ENCODE results near the gene TRIO. TPM values are rescaled to one million over a fixed set of nuclear protein-coding genes. Genes with fewer than 3 reads are reported as not detected.

TRIO gene
- total RNA-seq, 2 experiments from 2014 or later: 6.0 to 6.6 TPM

DNA sequence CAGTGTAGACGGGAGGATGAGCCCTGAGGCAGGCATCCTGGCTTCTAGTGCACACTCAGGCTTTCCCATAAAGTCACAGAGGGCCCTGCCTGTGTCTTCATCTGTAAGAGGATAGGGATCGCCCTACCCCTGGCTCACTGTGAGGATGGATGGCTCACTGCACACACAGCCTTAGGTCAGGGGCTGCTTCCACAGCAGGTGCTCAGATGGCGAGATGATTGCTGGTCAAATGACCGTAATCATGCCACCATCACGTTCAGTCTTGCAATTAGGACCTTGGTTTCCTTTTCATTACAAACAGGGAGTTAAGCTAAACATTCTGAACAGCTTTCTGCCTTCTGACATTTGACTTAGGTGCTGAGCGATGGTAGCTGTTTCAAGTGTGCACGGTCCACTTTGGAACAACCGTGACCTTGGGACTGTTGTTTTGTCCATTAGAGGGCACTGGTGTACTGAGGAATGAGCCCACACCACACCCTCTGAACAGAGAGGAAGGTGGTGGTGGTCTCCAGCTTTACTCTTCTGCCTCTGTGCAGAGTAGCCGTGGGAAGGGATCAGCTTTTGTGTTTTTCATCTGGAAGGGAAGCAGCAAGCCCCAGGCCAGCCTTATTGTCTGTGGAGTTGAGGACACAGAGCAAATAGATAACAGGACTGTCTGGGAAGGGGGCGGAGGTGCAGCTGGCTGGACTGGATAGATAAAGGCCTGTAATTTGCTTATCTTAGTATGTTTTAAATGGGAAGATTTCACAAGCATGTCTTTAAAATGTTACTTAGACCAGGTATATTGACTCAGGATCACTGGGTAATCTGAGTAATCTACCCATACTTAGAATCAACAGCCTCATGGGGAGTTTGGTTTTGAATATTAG is 183.1 kb downstream of the TRIO start:
- no peak overlapping the region for H3K4me3 Mint-ChIP-seq
- ChIA-PET POLR2A (no interaction called here), CTCF (interaction anchor here (0.5 to 1.3 kb wide), 3 partner anchors 319 to 324 kb away, joined by 3 read pairs; no protein-coding TSS in a partner anchor)
- intact Hi-C loops (cut with micrococcal nuclease): no loop called here
- H3K27me3 Mint-ChIP-seq: no peaks in the 10 kb centered on the region
- no peak overlapping the region for H3K27ac Mint-ChIP-seq
- no peak for DNase-seq
- H3K36me3 Mint-ChIP-seq: no peaks in the 10 kb centered on the region
- peaks cover 3% of the 10 kb centered on the region for H3K9me3 Mint-ChIP-seq
- peaks cover 3% of the 10 kb centered on the region for H3K4me1 Mint-ChIP-seq (ENCODE audit: low read depth)

DNA sequence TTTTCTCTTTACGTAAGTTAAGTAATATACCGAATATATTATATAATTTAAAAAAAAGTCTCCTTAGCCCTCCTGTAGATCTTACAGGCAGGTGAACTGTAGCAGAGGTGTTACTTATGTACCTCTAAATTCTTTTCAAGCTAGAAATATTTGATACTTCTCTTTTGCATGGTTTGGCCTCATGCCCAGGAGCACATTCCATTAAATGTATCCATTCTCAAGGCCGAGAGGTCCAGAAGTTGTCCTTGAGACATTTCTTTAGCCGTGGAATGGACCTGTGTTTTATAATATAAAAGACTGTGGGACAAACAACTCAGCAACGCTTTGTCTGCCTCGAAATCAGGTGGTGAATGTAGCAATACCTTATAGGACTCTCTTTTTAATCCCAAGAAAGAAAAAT is 184.5 kb downstream of the TRIO start:
- POLR2A ChIA-PET: no interaction called here
- no peak for DNase-seq
- no peaks in the 10 kb centered on the region for H3K36me3 Mint-ChIP-seq
- H3K4me3 Mint-ChIP-seq: no peak overlapping the region
- intact Hi-C loops (cut with micrococcal nuclease): no loop called here
- peaks cover 4% of the 10 kb centered on the region for H3K4me1 Mint-ChIP-seq (ENCODE audit: low read depth)
- no peak overlapping the region for H3K27ac Mint-ChIP-seq
- CTCF ChIA-PET: no interaction called here
- no peaks in the 10 kb centered on the region for H3K9me3 Mint-ChIP-seq
- no peaks in the 10 kb centered on the region for H3K27me3 Mint-ChIP-seq

DNA sequence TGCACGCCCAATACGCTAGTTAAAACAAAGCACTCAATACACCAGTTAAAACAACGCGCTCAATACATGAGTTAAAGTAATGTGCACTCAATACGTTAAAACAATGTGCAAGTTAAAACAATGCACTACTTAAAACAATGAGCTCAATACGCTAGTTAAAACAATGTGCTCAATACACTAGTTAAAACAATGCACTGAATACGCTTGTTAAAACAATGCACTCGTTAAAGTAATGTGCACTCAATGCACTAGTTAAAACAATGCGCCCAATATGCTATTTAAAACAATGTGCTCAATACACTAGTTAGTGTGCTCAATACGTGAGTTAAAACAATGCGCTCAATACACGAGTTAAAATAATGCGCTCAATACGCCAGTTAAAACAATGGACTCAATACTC is 185.0 kb downstream of the TRIO start:
- Mint-ChIP-seq H3K36me3 (no peaks in the 10 kb centered on the region), H3K4me1 (ENCODE audit: low read depth) (peaks cover 4% of the 10 kb centered on the region), H3K27me3 (no peaks in the 10 kb centered on the region), H3K27ac (no peak overlapping the region), H3K4me3 (no peak overlapping the region), H3K9me3 (no peaks in the 10 kb centered on the region)
- POLR2A ChIA-PET: no interaction called here
- no peak for DNase-seq
- intact Hi-C loops (cut with micrococcal nuclease): no loop called here
- CTCF ChIA-PET: interaction anchor here (0.7 kb wide), 1 partner anchor 11 kb away, joined by 3 read pairs; no protein-coding TSS in a partner anchor

DNA sequence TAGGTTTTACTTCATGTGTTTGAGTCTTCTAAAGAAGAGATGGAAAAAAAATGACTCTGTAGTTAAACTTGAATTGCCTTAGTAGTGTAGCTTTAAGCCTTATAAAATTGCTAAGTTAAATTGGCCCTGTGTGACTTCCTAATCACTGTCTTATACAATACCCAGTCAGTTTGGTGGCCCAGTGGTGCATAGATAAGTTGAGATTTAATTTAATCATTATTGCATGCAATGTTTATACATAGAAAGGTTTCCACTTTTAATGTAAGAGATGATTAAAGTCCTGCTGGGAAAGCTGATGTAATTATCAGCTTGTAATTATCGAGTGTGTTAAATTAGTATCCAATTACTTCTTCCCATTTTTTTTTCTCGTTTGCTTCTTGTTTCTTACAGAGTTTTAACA is 187.1 kb downstream of the TRIO start:
- H3K4me3 Mint-ChIP-seq: no peak overlapping the region
- CTCF ChIA-PET: interaction anchor here (0.6 kb wide), 1 partner anchor 317 kb away, joined by 3 read pairs; no protein-coding TSS in a partner anchor
- H3K36me3 Mint-ChIP-seq: no peaks in the 10 kb centered on the region
- peaks cover 4% of the 10 kb centered on the region for H3K4me1 Mint-ChIP-seq (ENCODE audit: low read depth)
- H3K27ac Mint-ChIP-seq: no peak overlapping the region
- POLR2A ChIA-PET: no interaction called here
- no peaks in the 10 kb centered on the region for H3K9me3 Mint-ChIP-seq
- intact Hi-C loops (cut with micrococcal nuclease): no loop called here
- no peak for DNase-seq
- H3K27me3 Mint-ChIP-seq: no peaks in the 10 kb centered on the region

DNA sequence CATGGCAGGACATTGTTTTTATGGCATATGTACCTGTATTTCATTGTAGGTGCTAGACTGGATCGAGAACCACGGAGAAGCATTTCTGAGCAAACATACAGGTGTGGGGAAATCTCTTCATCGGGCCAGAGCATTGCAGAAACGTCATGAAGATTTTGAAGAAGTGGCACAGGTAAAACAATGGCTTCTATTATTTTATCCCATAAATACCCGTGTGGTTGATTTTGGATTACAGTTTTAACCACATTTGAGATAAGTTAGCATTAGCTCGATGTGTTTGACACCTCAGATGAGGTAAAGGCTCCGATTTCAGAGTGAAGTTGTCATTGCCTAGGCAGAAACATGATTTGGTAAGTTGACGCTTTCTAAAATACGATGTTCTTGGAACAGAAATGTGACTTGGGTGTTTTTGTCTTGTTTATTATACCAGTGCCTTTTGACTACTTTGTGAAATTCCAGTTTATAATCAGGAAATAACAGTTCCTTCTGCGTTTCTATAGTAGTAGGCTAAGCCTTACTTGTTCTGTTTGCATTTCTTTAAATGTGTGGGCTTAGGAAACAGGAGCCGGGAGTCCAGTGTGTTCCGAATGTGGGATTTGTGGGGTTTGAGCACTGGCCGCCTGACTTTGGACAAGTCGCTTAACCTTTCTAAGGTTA is 187.7 kb downstream of the TRIO start:
- H3K9me3 Mint-ChIP-seq: no peaks in the 10 kb centered on the region
- no peaks in the 10 kb centered on the region for H3K36me3 Mint-ChIP-seq
- POLR2A ChIA-PET: no interaction called here
- no peak overlapping the region for H3K4me3 Mint-ChIP-seq
- peaks cover 4% of the 10 kb centered on the region for H3K4me1 Mint-ChIP-seq (ENCODE audit: low read depth)
- no peak overlapping the region for H3K27ac Mint-ChIP-seq
- DNase-seq: no peak
- no peaks in the 10 kb centered on the region for H3K27me3 Mint-ChIP-seq
- intact Hi-C loops (cut with micrococcal nuclease): no loop called here
- CTCF ChIA-PET: no interaction called here

DNA sequence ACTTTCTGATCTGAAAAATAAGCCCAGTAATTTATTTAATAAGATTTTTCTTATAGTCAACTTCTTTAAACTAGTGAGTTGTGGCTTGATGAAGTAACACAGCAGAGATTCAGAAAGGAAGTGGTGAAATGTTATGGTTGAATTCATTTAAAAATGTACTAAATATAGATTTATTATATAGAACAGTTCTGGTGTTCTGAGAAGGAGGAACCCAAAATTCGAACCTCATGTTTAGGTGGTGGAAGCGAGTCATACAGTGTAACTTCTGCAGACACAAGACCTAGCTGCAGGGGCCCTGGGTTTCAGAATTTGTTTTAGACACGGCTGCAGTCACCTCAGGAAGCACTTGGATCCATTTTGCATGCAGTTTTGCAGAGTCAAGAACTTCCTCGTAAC is 188.2 kb downstream of the TRIO start:
- Mint-ChIP-seq H3K27me3 (no peaks in the 10 kb centered on the region), H3K36me3 (no peaks in the 10 kb centered on the region), H3K4me1 (ENCODE audit: low read depth) (peaks cover 4% of the 10 kb centered on the region), H3K4me3 (no peak overlapping the region), H3K27ac (no peak overlapping the region), H3K9me3 (no peaks in the 10 kb centered on the region)
- intact Hi-C loops (cut with micrococcal nuclease): no loop called here
- DNase-seq: no peak
- POLR2A ChIA-PET: no interaction called here
- CTCF ChIA-PET: no interaction called here

DNA sequence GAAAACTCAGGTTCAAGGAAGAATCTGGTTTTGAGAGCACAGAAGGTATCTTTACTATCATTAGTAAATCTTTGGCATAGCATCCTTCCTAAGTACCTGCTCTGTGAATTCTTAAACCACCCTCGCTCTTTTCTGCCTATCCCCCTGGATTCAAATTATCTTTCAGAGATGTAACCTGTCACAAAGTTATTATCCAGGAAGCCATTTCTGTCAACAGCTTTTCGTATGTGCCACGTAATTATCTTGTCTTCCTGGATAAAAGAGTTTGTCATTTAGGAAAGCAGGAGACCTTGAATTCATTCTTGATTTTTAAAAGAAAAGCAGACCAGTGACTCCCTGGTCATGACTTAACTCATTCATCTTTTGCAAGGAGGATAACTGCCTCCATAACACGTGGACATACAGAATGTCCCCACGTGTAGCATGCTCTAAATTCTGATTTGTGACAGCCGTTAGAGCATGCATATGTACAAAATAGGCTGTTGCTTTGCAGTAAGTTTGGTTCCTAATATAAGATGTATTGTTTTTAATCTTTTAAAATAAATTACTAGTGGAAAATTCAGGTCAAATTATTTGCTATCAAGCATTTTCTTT is 189.0 kb downstream of the TRIO start:
- DNase-seq: no peak
- intact Hi-C loops (cut with micrococcal nuclease): no loop called here
- CTCF ChIA-PET: no interaction called here
- Mint-ChIP-seq H3K27ac (no peak overlapping the region), H3K9me3 (no peaks in the 10 kb centered on the region), H3K4me3 (no peak overlapping the region), H3K4me1 (ENCODE audit: low read depth) (peaks cover 4% of the 10 kb centered on the region), H3K27me3 (no peaks in the 10 kb centered on the region), H3K36me3 (no peaks in the 10 kb centered on the region)
- POLR2A ChIA-PET: no interaction called here

DNA sequence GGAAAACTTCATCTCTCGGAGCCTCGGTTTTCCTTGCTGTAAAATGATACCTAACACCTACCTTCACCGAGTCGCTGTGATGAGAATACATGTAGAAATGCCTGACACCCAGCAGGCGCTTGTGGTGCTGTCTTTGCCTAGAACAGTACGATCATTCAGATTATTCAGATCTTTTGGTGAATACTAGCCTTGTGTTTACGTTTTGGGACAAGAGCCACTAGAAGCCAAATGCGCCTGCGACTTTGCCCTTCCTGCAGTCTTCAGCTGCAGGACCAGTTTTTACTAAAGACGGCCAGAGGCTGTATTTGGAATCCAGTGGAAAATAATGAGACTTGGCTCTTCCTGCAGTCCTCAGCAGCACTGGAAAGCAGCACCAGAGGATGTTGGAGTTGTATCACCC is 189.6 kb downstream of the TRIO start:
- no peak overlapping the region for H3K27ac Mint-ChIP-seq
- intact Hi-C loops (cut with micrococcal nuclease): no loop called here
- no peaks in the 10 kb centered on the region for H3K27me3 Mint-ChIP-seq
- DNase-seq: no peak
- ChIA-PET POLR2A (no interaction called here), CTCF (no interaction called here)
- H3K9me3 Mint-ChIP-seq: no peaks in the 10 kb centered on the region
- no peaks in the 10 kb centered on the region for H3K36me3 Mint-ChIP-seq
- H3K4me3 Mint-ChIP-seq: no peak overlapping the region
- peaks cover 4% of the 10 kb centered on the region for H3K4me1 Mint-ChIP-seq (ENCODE audit: low read depth)

DNA sequence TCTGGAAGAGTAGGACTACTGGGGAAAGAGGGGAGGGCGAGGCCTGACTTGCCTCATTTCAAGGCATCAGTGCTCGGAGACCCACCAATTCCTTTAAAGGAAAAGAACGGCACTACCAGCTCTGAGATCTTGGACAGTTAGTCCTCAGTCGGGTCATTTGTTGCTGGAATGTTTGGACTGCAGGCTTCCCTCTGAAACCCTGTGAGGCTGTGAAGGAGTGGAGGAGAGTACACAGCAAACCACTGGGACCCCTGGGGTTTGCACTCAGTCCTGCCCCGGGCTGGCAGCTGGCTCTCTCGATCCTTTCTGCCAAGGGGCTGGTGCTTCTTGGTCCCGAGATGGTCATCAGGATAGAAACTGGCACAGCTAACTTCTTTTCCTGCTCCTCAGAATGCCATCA is 194.5 kb downstream of the TRIO start:
- CTCF ChIA-PET: interaction anchor here (1.3 to 2.7 kb wide), 2 partner anchors 14 to 311 kb away, joined by 6 to 10 read pairs; no protein-coding TSS in a partner anchor
- POLR2A ChIA-PET: no interaction called here
- Mint-ChIP-seq H3K27ac (no peak overlapping the region), H3K9me3 (no peaks in the 10 kb centered on the region), H3K36me3 (no peaks in the 10 kb centered on the region), H3K4me1 (ENCODE audit: low read depth) (no peaks in the 10 kb centered on the region), H3K27me3 (no peaks in the 10 kb centered on the region), H3K4me3 (no peak overlapping the region)
- intact Hi-C loops (cut with micrococcal nuclease): no loop called here
- DNase-seq: no peak

DNA sequence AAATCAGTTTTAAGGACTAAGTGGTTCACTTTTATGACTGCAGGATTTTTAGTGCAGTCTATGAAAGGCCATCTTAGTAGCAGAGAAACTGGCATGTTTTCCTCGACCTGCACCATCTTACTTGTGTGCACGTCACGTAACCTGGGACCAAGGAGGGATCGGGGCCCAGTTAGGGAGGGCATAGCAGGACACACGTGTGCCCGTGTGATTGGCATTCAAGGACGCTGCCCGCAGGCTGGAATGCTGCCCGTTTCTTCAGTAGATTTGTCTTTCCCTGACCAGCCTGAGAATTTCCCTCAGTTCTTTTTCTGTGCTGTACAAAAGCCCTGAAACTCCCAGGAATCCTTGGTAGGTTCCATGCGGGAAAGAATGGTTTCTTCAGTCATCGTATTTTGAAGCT is 196.3 kb downstream of the TRIO start:
- Mint-ChIP-seq H3K4me3 (no peak overlapping the region), H3K27me3 (peaks cover 6% of the 10 kb centered on the region), H3K4me1 (ENCODE audit: low read depth) (no peaks in the 10 kb centered on the region), H3K36me3 (no peaks in the 10 kb centered on the region), H3K27ac (no peak overlapping the region), H3K9me3 (no peaks in the 10 kb centered on the region)
- ChIA-PET POLR2A (no interaction called here), CTCF (interaction anchor here (1.0 to 2.2 kb wide), 3 partner anchors 11 to 15 kb away, joined by 3 to 8 read pairs (median 3); no protein-coding TSS in a partner anchor)
- intact Hi-C loops (cut with micrococcal nuclease): no loop called here
- no peak for DNase-seq

DNA sequence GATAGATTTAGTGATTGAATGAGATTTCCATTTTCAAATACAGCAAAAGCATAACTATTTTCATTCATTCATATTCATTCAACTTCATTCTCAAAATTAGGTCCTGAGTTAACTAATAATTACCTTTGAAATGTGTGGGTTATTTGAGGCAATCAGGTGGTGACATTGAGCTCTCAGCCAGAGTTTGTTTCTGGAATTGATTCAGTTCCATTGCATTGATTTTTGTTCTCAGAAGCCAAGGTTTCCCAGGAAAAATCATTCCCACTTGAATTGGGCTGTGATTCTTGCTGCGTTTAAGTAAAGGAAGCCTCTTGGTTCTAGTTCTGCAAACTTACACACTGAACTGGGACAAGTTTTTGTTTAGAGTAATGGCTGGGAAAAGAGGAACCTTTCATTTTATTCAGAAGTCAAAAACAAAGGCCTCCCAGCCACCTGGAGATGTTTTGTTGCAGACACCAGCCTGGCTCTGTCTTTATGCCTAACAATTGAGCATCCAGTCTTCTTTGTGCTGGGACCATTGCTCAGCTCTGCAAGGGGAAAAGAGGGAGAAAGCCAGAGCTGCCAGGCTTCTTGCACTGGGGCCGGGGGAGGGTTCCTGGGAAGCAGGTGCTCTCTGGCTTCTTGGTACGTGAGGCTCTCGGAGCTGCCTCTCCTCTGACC is 198.6 kb downstream of the TRIO start:
- Mint-ChIP-seq H3K27me3 (peaks cover 6% of the 10 kb centered on the region), H3K36me3 (no peaks in the 10 kb centered on the region), H3K4me3 (no peak overlapping the region), H3K4me1 (ENCODE audit: low read depth) (no peaks in the 10 kb centered on the region), H3K9me3 (no peaks in the 10 kb centered on the region), H3K27ac (no peak overlapping the region)
- DNase-seq: no peak
- intact Hi-C loops (cut with micrococcal nuclease): no loop called here
- POLR2A ChIA-PET: no interaction called here
- CTCF ChIA-PET: no interaction called here

DNA sequence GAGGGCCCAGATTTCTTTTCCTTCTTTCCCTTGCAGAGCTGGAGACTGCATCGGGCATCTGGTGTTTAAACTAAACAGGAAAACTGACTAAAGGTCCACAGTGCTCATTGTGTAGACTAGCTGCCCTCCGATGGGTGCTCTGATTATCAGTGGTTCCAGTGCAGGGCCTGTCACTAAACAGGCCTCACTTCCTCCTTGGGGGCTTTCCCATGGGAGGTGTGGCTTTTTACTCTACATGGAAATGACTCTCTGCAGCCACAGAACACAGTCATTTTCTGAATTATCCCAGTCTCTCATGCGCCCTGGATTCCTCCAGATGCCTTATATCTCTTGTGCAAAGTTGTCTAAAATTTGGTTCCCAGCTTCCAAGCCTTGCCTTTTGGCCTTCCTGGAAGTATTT is 199.2 kb downstream of the TRIO start:
- ChIA-PET CTCF (interaction anchor here (0.9 kb wide), 1 partner anchor 10 kb away, joined by 3 read pairs; no protein-coding TSS in a partner anchor), POLR2A (no interaction called here)
- Mint-ChIP-seq H3K36me3 (no peaks in the 10 kb centered on the region), H3K27ac (no peak overlapping the region), H3K9me3 (no peaks in the 10 kb centered on the region), H3K4me3 (no peak overlapping the region), H3K27me3 (peaks cover 6% of the 10 kb centered on the region), H3K4me1 (ENCODE audit: low read depth) (no peaks in the 10 kb centered on the region)
- intact Hi-C loops (cut with micrococcal nuclease): no loop called here
- DNase-seq: no peak

Data from activated CD4-positive, alpha-beta memory T cell treated with anti-CD3 and anti-CD28 coated beads for 36 hours (primary cell).